ENCODE results near the gene ATG4D. TPM values are rescaled to one million over a fixed set of nuclear protein-coding genes. Genes with fewer than 3 reads are reported as not detected.
A peak's percentile ranks its signal among the peaks of the same experiment; 100 is the strongest.

The ATG4D gene
- total RNA-seq, 3 donors from 2014 or later: 63.0 to 119 (median 93.5) TPM

DNA sequence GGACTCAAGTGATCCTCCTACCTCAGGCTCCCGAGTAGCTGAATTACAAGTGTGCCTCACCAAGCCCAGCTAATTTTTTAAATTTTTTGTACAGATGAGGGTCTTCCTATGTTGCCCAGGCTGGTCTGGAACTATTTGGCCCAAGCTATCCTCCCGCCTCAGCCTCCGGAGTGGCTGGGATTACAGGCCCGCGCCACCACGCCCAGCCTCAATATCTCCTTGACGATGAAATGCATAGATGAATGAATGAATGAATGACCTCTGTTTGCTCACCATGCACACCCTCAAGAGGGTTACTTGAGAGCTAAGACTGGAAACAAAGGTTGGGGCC, 58.3 kb downstream of the ATG4D start:
- Histone ChIP-seq H3K36me3 (ENCODE audit: low read depth) (no peaks in the 10 kb centered on the region), H3K4me1 (ENCODE audit: low read depth) (peaks cover 6% of the 10 kb centered on the region), H3K4me3 (no peak overlapping the region), H3K9me3 (no peaks in the 10 kb centered on the region)
- ATAC-seq: no peak
- intact Hi-C loops (cut with DNase I, micrococcal nuclease): no loop called here
- TF ChIP-seq, protein P1, sequence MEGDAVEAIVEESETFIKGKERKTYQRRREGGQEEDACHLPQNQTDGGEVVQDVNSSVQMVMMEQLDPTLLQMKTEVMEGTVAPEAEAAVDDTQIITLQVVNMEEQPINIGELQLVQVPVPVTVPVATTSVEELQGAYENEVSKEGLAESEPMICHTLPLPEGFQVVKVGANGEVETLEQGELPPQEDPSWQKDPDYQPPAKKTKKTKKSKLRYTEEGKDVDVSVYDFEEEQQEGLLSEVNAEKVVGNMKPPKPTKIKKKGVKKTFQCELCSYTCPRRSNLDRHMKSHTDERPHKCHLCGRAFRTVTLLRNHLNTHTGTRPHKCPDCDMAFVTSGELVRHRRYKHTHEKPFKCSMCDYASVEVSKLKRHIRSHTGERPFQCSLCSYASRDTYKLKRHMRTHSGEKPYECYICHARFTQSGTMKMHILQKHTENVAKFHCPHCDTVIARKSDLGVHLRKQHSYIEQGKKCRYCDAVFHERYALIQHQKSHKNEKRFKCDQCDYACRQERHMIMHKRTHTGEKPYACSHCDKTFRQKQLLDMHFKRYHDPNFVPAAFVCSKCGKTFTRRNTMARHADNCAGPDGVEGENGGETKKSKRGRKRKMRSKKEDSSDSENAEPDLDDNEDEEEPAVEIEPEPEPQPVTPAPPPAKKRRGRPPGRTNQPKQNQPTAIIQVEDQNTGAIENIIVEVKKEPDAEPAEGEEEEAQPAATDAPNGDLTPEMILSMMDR (IDR thresholded peaks at IDR 0.05): no peak
- no peak for DNase-seq

DNA sequence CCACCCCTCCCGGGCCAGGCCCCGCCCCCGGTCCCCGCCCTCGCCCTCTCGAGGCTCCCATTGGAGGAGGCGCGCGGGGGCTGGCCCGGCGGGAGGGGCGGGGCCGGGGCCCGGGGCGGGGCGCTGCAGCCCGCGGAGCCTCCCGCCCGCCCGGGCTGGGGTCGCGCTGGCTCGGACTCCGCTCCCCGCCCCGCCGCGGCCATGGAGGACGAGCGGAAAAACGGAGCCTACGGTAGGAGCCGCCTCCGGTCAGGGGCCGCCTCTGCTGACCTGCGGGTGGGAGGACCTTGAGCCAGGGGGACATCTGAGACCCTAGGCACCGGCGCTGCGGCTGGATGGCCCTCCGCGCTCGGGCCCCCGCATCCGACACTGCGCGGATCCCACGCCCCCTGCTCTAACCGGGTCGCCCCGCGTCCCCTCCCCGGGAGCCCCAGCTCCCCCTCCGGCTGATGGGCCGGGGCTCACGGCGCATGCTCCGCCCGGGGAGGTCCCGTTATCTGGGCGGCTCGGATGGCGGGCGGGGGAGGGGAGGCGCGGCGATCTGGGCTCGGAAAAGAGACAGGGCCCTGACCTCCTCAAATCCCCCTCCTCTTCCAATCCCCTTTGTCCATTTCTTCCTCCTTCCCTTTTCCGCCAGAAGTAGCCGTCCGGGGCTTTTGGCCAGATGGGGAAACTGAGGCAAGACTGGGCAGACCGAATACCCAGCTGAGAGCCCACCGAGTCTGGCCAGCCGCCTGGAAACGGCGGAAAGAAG, 58.8 kb downstream of the ATG4D start:
- TF ChIP-seq, protein P1 (IDR thresholded peaks at IDR 0.05): no peak
- Histone ChIP-seq H3K4me1 (ENCODE audit: low read depth) (peaks cover 6% of the 10 kb centered on the region), H3K36me3 (ENCODE audit: low read depth) (no peaks in the 10 kb centered on the region), H3K4me3 (peak overlapping the region; percentile 63), H3K9me3 (no peaks in the 10 kb centered on the region)
- ATAC-seq (peak; percentile 98), DNase-seq (peak; percentile 90 to 91 (median 91))
- intact Hi-C loops (cut with DNase I, micrococcal nuclease): no loop called here

Small RNAs within 50 kb of the gene (microRNA-seq; reads per million reads assigned to microRNA genes)
- gene MIR1238: not detected

Other genes with a start within 250 kb of the ATG4D start
- gene ZGLP1, start 234.1 kb upstream of the ATG4D start, total RNA-seq: 1 to 10 TPM; 2.5 to 4.0 (median 3.8) TPM
- 10 to 100 TPM in 1 of 3 donors, 1 to 10 TPM in 2; 7.9 to 15.1 (median 9.7) TPM for gene FDX2, start 227.9 kb upstream of the ATG4D start, total RNA-seq
- gene RAVER1, start 210.4 kb upstream of the ATG4D start, total RNA-seq: 10 to 100 TPM; 42.4 to 58.1 (median 49.6) TPM
- gene ICAM3, start 204.3 kb upstream of the ATG4D start, total RNA-seq: 10 to 100 TPM; 16.0 to 31.6 (median 28.0) TPM
- gene TYK2, start 163.3 kb upstream of the ATG4D start, total RNA-seq: 100 to 1,000 TPM; 104 to 142 (median 123) TPM
- gene CDC37, start 140.4 kb upstream of the ATG4D start, total RNA-seq: 100 to 1,000 TPM; 125 to 179 (median 145) TPM
- gene PDE4A, start 123.4 kb upstream of the ATG4D start, total RNA-seq: 10 to 100 TPM in 2 of 3 donors, 1 to 10 TPM in 1; 7.0 to 27.4 (median 14.7) TPM
- gene KEAP1, start 40.5 kb upstream of the ATG4D start, total RNA-seq: 10 to 100 TPM; 57.5 to 75.7 (median 61.0) TPM
- gene S1PR5, start 26.5 kb upstream of the ATG4D start, total RNA-seq: under 1 TPM in 2 of 3 donors, not detected in 1; 0.23 to 0.31 TPM
- gene KRI1, start 22.1 kb downstream of the ATG4D start, total RNA-seq: 10 to 100 TPM; 12.0 to 23.3 (median 17.0) TPM
- 10 to 100 TPM in 2 of 3 donors, 1 to 10 TPM in 1; 6.1 to 12.1 (median 11.9) TPM for gene CDKN2D, start 25.1 kb downstream of the ATG4D start, total RNA-seq
- gene AP1M2, start 43.4 kb downstream of the ATG4D start, total RNA-seq: 100 to 1,000 TPM in 2 of 3 donors, 10 to 100 TPM in 1; 42.6 to 140 (median 131) TPM
- 100 to 1,000 TPM in 2 of 3 donors, 10 to 100 TPM in 1; 90.0 to 179 (median 116) TPM for gene SLC44A2, start 81.6 kb downstream of the ATG4D start, total RNA-seq
- 100 to 1,000 TPM; 151 to 213 (median 178) TPM for gene ILF3, start 110.4 kb downstream of the ATG4D start, total RNA-seq
- gene QTRT1, start 157.5 kb downstream of the ATG4D start, total RNA-seq: 100 to 1,000 TPM in 2 of 3 donors, 10 to 100 TPM in 1; 57.8 to 107 (median 101) TPM
- gene DNM2, start 174.2 kb downstream of the ATG4D start, total RNA-seq: 100 to 1,000 TPM; 318 to 602 (median 562) TPM

Measured in mucosa of descending colon (tissue), 3 donors.